MM.1S (cell line): ENCODE data around the gene KIAA1958.

ENCODE experiments used
- DNase-seq: peaks from one replicate; pipeline ENCODE4 v3.0.0-alpha.2; 2015
- H2AFZ ChIP-seq: fragments of 300-600 bp; sonication (generic); 2 replicates; pipeline ENCODE4 v1.6.0; 2016; ENCODE audit warnings: antibody characterized with exemption, low read length
- H3F3A ChIP-seq: fragments of 300-600 bp; sonication (generic); 2 replicates; pipeline ENCODE4 v1.6.1; 2016; ENCODE audit warnings: mild to moderate bottlenecking, antibody characterized with exemption, low read length, moderate library complexity, mixed read lengths; ENCODE audit not compliant: insufficient read depth
- H3K27ac ChIP-seq: fragments of 300-600 bp; sonication (generic); 2 replicates; pipeline ENCODE4 v1.5.1; 2016; ENCODE audit warnings: mild to moderate bottlenecking, low read length
- H3K27me3 ChIP-seq: fragments of 300-600 bp; sonication (generic); replicated peaks from 2 replicates; pipeline ENCODE4 v1.6.0; 2016; ENCODE audit warnings: low read length; ENCODE audit not compliant: insufficient read depth
- H3K36me3 ChIP-seq: fragments of 300-600 bp; sonication (generic); replicated peaks from 2 replicates; pipeline ENCODE4 v1.6.1; 2016; ENCODE audit warnings: mild to moderate bottlenecking, low read length, mixed read lengths; ENCODE audit not compliant: insufficient read depth
- H3K4me1 ChIP-seq: fragments of 300-600 bp; sonication (generic); 2 replicates; pipeline ENCODE4 v1.6.1; 2016; ENCODE audit warnings: low read length, mixed read lengths
- H3K4me2 ChIP-seq: fragments of 300-600 bp; sonication (generic); 2 replicates; pipeline ENCODE4 v1.6.0; 2016; ENCODE audit warnings: low read depth, low read length
- H3K4me3 ChIP-seq: fragments of 300-600 bp; sonication (generic); 2 replicates; pipeline ENCODE4 v1.5.1; 2016; ENCODE audit warnings: low read length, mixed read lengths
- H3K79me2 ChIP-seq: fragments of 300-600 bp; sonication (generic); 2 replicates; pipeline ENCODE4 v1.6.1; 2016; ENCODE audit warnings: mixed run types, low read length, mixed read lengths
- H3K9ac ChIP-seq: fragments of 300-600 bp; sonication (generic); 2 replicates; pipeline ENCODE4 v1.6.1; 2016; ENCODE audit warnings: low read length, mixed read lengths
- H3K9me2 ChIP-seq: fragments of 300-600 bp; sonication (generic); replicated peaks from 2 replicates; pipeline ENCODE4 v1.6.1; 2016; ENCODE audit warnings: mild to moderate bottlenecking, low read length, mixed read lengths; ENCODE audit not compliant: insufficient read depth
- H3K9me3 ChIP-seq: fragments of 300-600 bp; sonication (generic); replicated peaks from 2 replicates; pipeline ENCODE4 v1.6.1; 2016; ENCODE audit warnings: mild to moderate bottlenecking, low read length, mixed read lengths; ENCODE audit not compliant: insufficient read depth
- H4K20me1 ChIP-seq: fragments of 300-600 bp; sonication (generic); 2 replicates; pipeline ENCODE4 v1.6.1; 2016; ENCODE audit warnings: mild to moderate bottlenecking, low read length, moderate library complexity, mixed read lengths; ENCODE audit not compliant: insufficient read depth
- CTCF ChIP-seq: fragments of 300-600 bp; sonication (generic); IDR thresholded peaks from 2 replicates; pipeline ENCODE4 v1.5.1; 2016; ENCODE audit warnings: antibody characterized with exemption, low read length, mixed read lengths
- EZH2 ChIP-seq: fragments of 300-600 bp; sonication (generic); optimal IDR thresholded peaks from 2 replicates; pipeline ENCODE3; 2017; ENCODE audit warnings: low read depth, mild to moderate bottlenecking, antibody characterized with exemption, low read length, mixed read lengths
- EZH2phosphoT487 ChIP-seq: fragments of 300-600 bp; sonication (generic); IDR thresholded peaks from 2 replicates; pipeline ENCODE4 v1.6.1; 2018; ENCODE audit warnings: antibody characterized with exemption, low read length

KIAA1958 gene

GRCh38 chr9:112570671-112571167 lies 84.1 kb downstream of the KIAA1958 start:
- no peak for DNase-seq
- Histone ChIP-seq H3K4me1 (no peaks in the 10 kb centered on the region), H4K20me1 (no peaks in the 10 kb centered on the region), H3K27me3 (no peaks in the 10 kb centered on the region), H3K9me2 (no peaks in the 10 kb centered on the region), H2AFZ (no peak overlapping the region), H3K9me3 (no peaks in the 10 kb centered on the region), H3K79me2 (no peaks in the 10 kb centered on the region), H3K9ac (no peak overlapping the region), H3K4me3 (no peak overlapping the region), H3K4me2 (no peak overlapping the region), H3F3A (no peaks in the 10 kb centered on the region), H3K27ac (no peak overlapping the region), H3K36me3 (no peaks in the 10 kb centered on the region)
- TF ChIP-seq CTCF (no peak), EZH2 (no peak), EZH2phosphoT487 (no peak)

- no peak for TF ChIP-seq EZH2phosphoT487
- TF ChIP-seq EZH2 = no peak
- no peak for TF ChIP-seq CTCF
- H3K79me2 ChIP-seq = no peaks in the 10 kb centered on the region
- no peak overlapping the region for H3K27ac ChIP-seq
- H3K9me2 ChIP-seq = no peaks in the 10 kb centered on the region
- H3F3A ChIP-seq = no peaks in the 10 kb centered on the region
- no peaks in the 10 kb centered on the region for H3K27me3 ChIP-seq
- H3K9me3 ChIP-seq = no peaks in the 10 kb centered on the region
- no peak overlapping the region for H3K4me3 ChIP-seq
- H4K20me1 ChIP-seq = no peaks in the 10 kb centered on the region
- no peak overlapping the region for H2AFZ ChIP-seq
- H3K4me1 ChIP-seq = no peaks in the 10 kb centered on the region
- no peak overlapping the region for H3K9ac ChIP-seq
- DNase-seq = no peak
- no peak overlapping the region for H3K4me2 ChIP-seq
- H3K36me3 ChIP-seq = no peaks in the 10 kb centered on the region
These were observed 85.2 kb downstream of the KIAA1958 start for GRCh38 chr9:112571624-112572355.

- H3K36me3 ChIP-seq = no peaks in the 10 kb centered on the region
- H2AFZ ChIP-seq = no peak overlapping the region
- H3K9ac ChIP-seq = no peak overlapping the region
- no peaks in the 10 kb centered on the region for H4K20me1 ChIP-seq
- H3K4me2 ChIP-seq = no peak overlapping the region
- TF ChIP-seq CTCF (no peak), EZH2 (no peak)
- no peaks in the 10 kb centered on the region for H3K27me3 ChIP-seq
- H3F3A ChIP-seq = no peaks in the 10 kb centered on the region
- H3K9me3 ChIP-seq = no peaks in the 10 kb centered on the region
- no peaks in the 10 kb centered on the region for H3K79me2 ChIP-seq
- H3K4me3 ChIP-seq = no peak overlapping the region
- no peak overlapping the region for H3K27ac ChIP-seq
- no peaks in the 10 kb centered on the region for H3K9me2 ChIP-seq
- DNase-seq = no peak
- no peaks in the 10 kb centered on the region for H3K4me1 ChIP-seq
These were observed 85.8 kb downstream of the KIAA1958 start for GRCh38 chr9:112572416-112572815.
